Brain microvascular endothelial cell (primary cell): ENCODE data around the gene IL23R.

Experiments
- DNase-seq: peaks from one replicate; pipeline ENCODE4 v3.0.0-alpha.2; 2020
- H3K27ac ChIP-seq: fragments of 250-450 bp; sonication (Bioruptor Pico); 2 replicates; pipeline ENCODE4 v1.5.1; 2020; ENCODE audit warnings: mild to moderate bottlenecking, moderate library complexity
- H3K27me3 ChIP-seq: fragments of 250-450 bp; sonication (Bioruptor Pico); replicated peaks from 2 replicates; pipeline ENCODE4 v1.5.1; 2020; ENCODE audit warnings: mild to moderate bottlenecking
- H3K36me3 ChIP-seq: fragments of 250-450 bp; sonication (Bioruptor Pico); replicated peaks from 2 replicates; pipeline ENCODE4 v1.5.1; 2020; ENCODE audit warnings: mild to moderate bottlenecking
- H3K4me3 ChIP-seq: 2 replicates; pipeline ENCODE4 v1.5.1; 2011; ENCODE audit warnings: low read depth, mild to moderate bottlenecking, control low read depth, low read length, moderate library complexity
- in situ Hi-C: cut with HindIII; loops from 2 replicates; pipeline ENCODE4 v1.10.0; 2017; ENCODE audit warnings: low sequenced_read_pairs, low pct_ligation_motif_present
- TF ChIP-seq, protein P1 (sequence below): IDR thresholded peaks from 2 replicates; pipeline ENCODE4 v1.5.1; 2011; ENCODE audit warnings: low read depth, mild to moderate bottlenecking, moderate library complexity, low read length, control low read depth, inconsistent platforms; ENCODE audit errors: missing control alignments

IL23R gene

DNA sequence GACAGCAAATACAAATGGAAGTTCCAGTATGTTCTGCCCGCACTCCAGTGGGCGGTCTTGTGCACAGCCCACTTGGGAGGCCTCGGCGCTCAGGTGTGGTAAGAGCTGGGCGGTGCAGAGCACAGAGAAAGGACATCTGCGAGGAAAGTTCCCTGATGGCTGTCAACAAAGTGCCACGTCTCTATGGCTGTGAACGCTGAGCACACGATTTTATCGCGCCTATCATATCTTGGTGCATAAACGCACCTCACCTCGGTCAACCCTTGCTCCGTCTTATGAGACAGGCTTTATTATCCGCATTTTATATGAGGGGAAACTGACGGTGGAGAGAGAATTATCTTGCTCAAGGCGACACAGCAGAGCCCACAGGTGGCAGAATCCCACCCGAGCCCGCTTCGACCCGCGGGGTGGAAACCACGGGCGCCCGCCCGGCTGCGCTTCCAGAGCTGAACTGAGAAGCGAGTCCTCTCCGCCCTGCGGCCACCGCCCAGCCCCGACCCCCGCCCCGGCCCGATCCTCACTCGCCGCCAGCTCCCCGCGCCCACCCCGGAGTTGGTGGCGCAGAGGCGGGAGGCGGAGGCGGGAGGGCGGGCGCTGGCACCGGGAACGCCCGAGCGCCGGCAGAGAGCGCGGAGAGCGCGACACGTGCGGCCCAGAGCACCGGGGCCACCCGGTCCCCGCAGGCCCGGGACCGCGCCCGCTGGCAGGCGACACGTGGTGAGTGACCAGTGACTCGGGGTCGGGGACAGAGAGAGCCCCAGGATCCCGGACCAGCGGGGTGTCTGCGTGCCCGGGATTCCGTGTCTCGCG, 141.2 kb downstream of the IL23R start, which contains the start of gene IL12RB2:
Gene IL12RB2, plus strand, starts transcription at position 623 of the 810 bp plus-strand sequence. CDS start 12,496 bp downstream, outside the sequence.
- peak within 1 kb of the TSS; percentile 47 for H3K4me3 ChIP-seq
- H3K27ac ChIP-seq = no peak within 1 kb of the TSS
- H3K36me3 ChIP-seq = no peaks in the 10 kb centered on the region
- peaks cover 5% of the 10 kb centered on the region for H3K27me3 ChIP-seq
- TF ChIP-seq, protein P1, sequence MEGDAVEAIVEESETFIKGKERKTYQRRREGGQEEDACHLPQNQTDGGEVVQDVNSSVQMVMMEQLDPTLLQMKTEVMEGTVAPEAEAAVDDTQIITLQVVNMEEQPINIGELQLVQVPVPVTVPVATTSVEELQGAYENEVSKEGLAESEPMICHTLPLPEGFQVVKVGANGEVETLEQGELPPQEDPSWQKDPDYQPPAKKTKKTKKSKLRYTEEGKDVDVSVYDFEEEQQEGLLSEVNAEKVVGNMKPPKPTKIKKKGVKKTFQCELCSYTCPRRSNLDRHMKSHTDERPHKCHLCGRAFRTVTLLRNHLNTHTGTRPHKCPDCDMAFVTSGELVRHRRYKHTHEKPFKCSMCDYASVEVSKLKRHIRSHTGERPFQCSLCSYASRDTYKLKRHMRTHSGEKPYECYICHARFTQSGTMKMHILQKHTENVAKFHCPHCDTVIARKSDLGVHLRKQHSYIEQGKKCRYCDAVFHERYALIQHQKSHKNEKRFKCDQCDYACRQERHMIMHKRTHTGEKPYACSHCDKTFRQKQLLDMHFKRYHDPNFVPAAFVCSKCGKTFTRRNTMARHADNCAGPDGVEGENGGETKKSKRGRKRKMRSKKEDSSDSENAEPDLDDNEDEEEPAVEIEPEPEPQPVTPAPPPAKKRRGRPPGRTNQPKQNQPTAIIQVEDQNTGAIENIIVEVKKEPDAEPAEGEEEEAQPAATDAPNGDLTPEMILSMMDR = no peak
- DNase-seq = no peak
- in situ Hi-C loops = no loop called here

DNA sequence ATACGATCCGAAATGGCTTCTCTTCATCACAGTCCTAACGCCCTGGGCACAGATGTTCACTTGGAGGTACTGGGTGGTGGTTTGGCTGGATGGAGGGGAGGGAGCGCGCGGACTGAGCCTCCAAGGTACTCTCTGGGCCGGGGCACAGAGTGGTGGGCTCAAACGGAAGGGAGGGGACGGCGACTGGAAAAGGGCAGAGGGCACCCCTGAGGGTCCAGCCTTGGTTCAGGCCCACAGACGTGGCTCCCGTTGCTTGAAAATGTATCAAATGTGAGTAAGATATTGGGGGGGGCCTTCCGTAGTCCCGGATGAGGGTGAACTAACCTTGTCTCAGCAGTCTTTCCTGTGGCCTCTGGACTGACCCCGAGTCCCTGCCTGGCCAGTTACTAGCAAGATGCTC, 141.9 kb downstream of the IL23R start:
- in situ Hi-C loops = no loop called here
- TF ChIP-seq, protein P1 = no peak
- no peaks in the 10 kb centered on the region for H3K36me3 ChIP-seq
- peaks cover 5% of the 10 kb centered on the region for H3K27me3 ChIP-seq
- H3K27ac ChIP-seq = no peak overlapping the region
- no peak for DNase-seq
- H3K4me3 ChIP-seq = no peak overlapping the region
